Hepatocyte (in vitro differentiated cells): ENCODE data around the gene IRAK1. TPM values are rescaled to one million over a fixed set of nuclear protein-coding genes. Genes with fewer than 3 reads are reported as not detected.

Source experiments
- DNase-seq: peaks from one replicate; pipeline ENCODE4 v3.0.0-alpha.2; 2016; ENCODE audit warnings: low spot score
- H2AFZ ChIP-seq: fragments of 200-600 bp; sonication (generic); 2 replicates; pipeline ENCODE4 v1.6.0; 2016; ENCODE audit warnings: antibody characterized with exemption, mild to moderate bottlenecking
- H3K27ac ChIP-seq: fragments of 200-600 bp; sonication (generic); 2 replicates; pipeline ENCODE4 v1.5.1; 2016; ENCODE audit warnings: mild to moderate bottlenecking
- H3K27me3 ChIP-seq: fragments of 200-600 bp; sonication (generic); 2 replicates; pipeline ENCODE4 v1.6.1; 2016
- H3K36me3 ChIP-seq: fragments of 200-600 bp; sonication (generic); replicated peaks from 2 replicates; pipeline ENCODE4 v1.5.1; 2016; ENCODE audit warnings: low read depth; ENCODE audit not compliant: insufficient read depth
- H3K4me1 ChIP-seq: fragments of 200-600 bp; sonication (generic); 2 replicates; pipeline ENCODE4 v1.5.1; 2016; ENCODE audit warnings: mild to moderate bottlenecking, moderate library complexity; ENCODE audit not compliant: insufficient read depth
- H3K4me2 ChIP-seq: fragments of 200-600 bp; sonication (generic); 2 replicates; pipeline ENCODE4 v1.6.0; 2016
- H3K4me3 ChIP-seq: fragments of 200-600 bp; sonication (generic); 2 replicates; pipeline ENCODE4 v1.5.1; 2016; ENCODE audit warnings: mild to moderate bottlenecking
- H3K79me2 ChIP-seq: fragments of 200-600 bp; sonication (generic); 2 replicates; pipeline ENCODE4 v1.6.0; 2017; ENCODE audit warnings: mild to moderate bottlenecking
- H3K9me2 ChIP-seq: fragments of 200-600 bp; sonication (generic); replicated peaks from 2 replicates; pipeline ENCODE4 v1.6.0; 2017; ENCODE audit warnings: mild to moderate bottlenecking; ENCODE audit not compliant: insufficient read depth
- H3K9me3 ChIP-seq: fragments of 200-600 bp; sonication (generic); 2 replicates; pipeline ENCODE4 v1.5.1; 2016; ENCODE audit warnings: low read depth, mild to moderate bottlenecking
- H4K20me1 ChIP-seq: fragments of 200-600 bp; sonication (generic); 2 replicates; pipeline ENCODE4 v1.6.0; 2016; ENCODE audit warnings: mild to moderate bottlenecking; ENCODE audit not compliant: insufficient read depth, poor library complexity, severe bottlenecking
- EZH2 ChIP-seq: fragments of 200-600 bp; sonication (generic); IDR thresholded peaks from 2 replicates; pipeline ENCODE4 v1.6.1; 2016; ENCODE audit warnings: antibody characterized with exemption, mild to moderate bottlenecking, borderline replicate concordance
- EZH2phosphoT487 ChIP-seq: fragments of 200-600 bp; sonication (generic); IDR thresholded peaks from one replicate; pipeline ENCODE4 v1.6.1; 2018; ENCODE audit warnings: antibody characterized with exemption, mild to moderate bottlenecking, low read depth, moderate library complexity; ENCODE audit not compliant: unreplicated experiment, severe bottlenecking
- WGBS: methylation state at CpG from one replicate; pipeline ENCODE4 v1.1.6; 2016; ENCODE audit warnings: low lambda C conversion rate; ENCODE audit errors: missing lambda C conversion rate; 5-methylcytosine and 5-hydroxymethylcytosine counted together
- polyA plus RNA-seq: library from polyadenylated mRNA; unstranded; fragments of >200 nt; fragmentation: Nextera tagmentation; extraction: Ambion mirVana; gene quantifications from 2 replicates; pipeline ENCODE4 v1.2.1, GENCODE V29; 2016
- total RNA-seq: library from RNA; depleted of rRNA; stranded (reverse); fragments of >200 nt; gene quantifications from 2 replicates; pipeline ENCODE4 v1.2.3, GENCODE V29; 2014
- TF ChIP-seq, protein P1 (sequence below): fragments of 200-600 bp; sonication (generic); IDR thresholded peaks from 2 replicates; pipeline ENCODE4 v1.5.1; 2016; ENCODE audit warnings: antibody characterized with exemption, mild to moderate bottlenecking; ENCODE audit not compliant: poor library complexity

Gene IRAK1
- total and polyA plus RNA-seq, 2 experiments from 2014 or later, result 44.1 to 99.4 TPM

DNA sequence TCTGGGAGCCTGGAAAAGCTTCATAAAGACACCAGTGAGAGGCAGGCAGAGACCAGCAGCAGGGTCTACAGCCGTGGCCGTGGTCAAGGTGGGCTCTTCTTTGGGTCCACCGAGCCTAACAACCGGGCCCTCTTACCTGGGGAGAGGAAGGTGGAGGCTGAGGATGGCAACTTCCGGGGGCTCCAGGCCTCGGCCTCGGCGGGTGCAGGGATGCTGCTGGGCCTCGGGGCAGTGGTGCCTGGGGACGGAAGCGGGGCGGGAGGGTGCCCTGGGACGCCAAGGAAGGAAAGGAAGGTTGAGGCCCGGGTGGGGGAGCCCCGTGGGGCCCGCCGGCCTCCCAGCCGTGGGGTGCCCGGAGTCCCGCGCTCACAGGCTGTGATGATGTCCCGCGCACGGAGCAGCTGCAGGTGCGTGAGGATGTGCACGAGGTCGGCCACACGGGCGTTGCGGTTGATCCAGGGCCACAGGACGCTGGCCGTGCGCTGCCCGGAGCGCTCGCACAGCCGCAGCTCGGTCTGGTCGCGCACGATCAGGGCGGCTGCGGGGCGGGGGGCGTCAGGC, 561 bp downstream of the IRAK1 start:
- H3K27ac ChIP-seq, result peak overlapping the region; percentile 79
- peaks cover 10% of the 10 kb centered on the region for H3K4me1 ChIP-seq
- DNase-seq, result no peak
- no peak overlapping the region for H3K4me3 ChIP-seq
- no peaks in the 10 kb centered on the region for H3K9me3 ChIP-seq
- H3K27me3 ChIP-seq, result no peaks in the 10 kb centered on the region
- no peaks in the 10 kb centered on the region for H3K79me2 ChIP-seq
- H2AFZ ChIP-seq, result no peak overlapping the region
- H3K36me3 ChIP-seq, result no peaks in the 10 kb centered on the region
- WGBS, result 73% methylated on average over 12 of the region's 45 CpGs
- H3K4me2 ChIP-seq, result peak overlapping the region; percentile 75
- no peaks in the 10 kb centered on the region for H4K20me1 ChIP-seq
- no peaks in the 10 kb centered on the region for H3K9me2 ChIP-seq
- TF ChIP-seq EZH2phosphoT487, result no peak
- TF ChIP-seq, protein P1, sequence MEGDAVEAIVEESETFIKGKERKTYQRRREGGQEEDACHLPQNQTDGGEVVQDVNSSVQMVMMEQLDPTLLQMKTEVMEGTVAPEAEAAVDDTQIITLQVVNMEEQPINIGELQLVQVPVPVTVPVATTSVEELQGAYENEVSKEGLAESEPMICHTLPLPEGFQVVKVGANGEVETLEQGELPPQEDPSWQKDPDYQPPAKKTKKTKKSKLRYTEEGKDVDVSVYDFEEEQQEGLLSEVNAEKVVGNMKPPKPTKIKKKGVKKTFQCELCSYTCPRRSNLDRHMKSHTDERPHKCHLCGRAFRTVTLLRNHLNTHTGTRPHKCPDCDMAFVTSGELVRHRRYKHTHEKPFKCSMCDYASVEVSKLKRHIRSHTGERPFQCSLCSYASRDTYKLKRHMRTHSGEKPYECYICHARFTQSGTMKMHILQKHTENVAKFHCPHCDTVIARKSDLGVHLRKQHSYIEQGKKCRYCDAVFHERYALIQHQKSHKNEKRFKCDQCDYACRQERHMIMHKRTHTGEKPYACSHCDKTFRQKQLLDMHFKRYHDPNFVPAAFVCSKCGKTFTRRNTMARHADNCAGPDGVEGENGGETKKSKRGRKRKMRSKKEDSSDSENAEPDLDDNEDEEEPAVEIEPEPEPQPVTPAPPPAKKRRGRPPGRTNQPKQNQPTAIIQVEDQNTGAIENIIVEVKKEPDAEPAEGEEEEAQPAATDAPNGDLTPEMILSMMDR, result no peak

DNA sequence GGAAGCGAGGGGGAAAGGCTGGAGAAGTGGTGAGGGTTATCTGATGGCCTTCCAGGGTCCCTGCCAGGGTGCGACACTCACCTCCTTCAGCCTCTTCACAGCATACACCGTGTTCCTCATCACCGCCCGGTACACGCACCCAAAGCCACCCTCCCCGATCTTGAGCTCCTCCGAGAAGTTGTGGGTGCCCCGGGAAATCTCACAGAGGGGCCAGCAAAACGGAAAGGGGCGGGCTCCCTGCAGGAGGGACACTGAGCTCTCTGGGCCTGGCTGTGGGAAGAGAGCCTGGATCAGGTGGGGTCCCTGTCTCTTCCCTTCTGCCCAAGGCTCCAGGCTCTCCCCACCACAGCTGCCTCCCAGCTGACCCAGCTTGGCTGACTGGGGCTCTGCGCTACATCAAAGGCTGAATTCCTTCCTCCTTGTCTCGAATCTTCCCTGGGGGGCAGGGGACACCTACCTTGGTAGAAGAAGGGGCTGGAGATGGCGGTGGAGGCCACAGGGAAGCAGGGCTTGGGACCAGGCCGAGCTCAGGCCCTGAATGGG, 1.1 kb downstream of the IRAK1 start:
- H4K20me1 ChIP-seq, result no peaks in the 10 kb centered on the region
- no peaks in the 10 kb centered on the region for H3K79me2 ChIP-seq
- 85% methylated on average over 15 of the region's 15 CpGs for WGBS
- H3K4me3 ChIP-seq, result no peak overlapping the region
- DNase-seq, result no peak
- no peaks in the 10 kb centered on the region for H3K9me2 ChIP-seq
- no peaks in the 10 kb centered on the region for H3K36me3 ChIP-seq
- no peak overlapping the region for H2AFZ ChIP-seq
- TF ChIP-seq EZH2, result no peak
- no peak for TF ChIP-seq EZH2phosphoT487
- TF ChIP-seq, protein P1, result no peak
- H3K9me3 ChIP-seq, result no peaks in the 10 kb centered on the region
- no peaks in the 10 kb centered on the region for H3K27me3 ChIP-seq
- peaks cover 10% of the 10 kb centered on the region for H3K4me1 ChIP-seq
- peak overlapping the region; percentile 79 for H3K27ac ChIP-seq
- H3K4me2 ChIP-seq, result peak overlapping the region; percentile 75

DNA sequence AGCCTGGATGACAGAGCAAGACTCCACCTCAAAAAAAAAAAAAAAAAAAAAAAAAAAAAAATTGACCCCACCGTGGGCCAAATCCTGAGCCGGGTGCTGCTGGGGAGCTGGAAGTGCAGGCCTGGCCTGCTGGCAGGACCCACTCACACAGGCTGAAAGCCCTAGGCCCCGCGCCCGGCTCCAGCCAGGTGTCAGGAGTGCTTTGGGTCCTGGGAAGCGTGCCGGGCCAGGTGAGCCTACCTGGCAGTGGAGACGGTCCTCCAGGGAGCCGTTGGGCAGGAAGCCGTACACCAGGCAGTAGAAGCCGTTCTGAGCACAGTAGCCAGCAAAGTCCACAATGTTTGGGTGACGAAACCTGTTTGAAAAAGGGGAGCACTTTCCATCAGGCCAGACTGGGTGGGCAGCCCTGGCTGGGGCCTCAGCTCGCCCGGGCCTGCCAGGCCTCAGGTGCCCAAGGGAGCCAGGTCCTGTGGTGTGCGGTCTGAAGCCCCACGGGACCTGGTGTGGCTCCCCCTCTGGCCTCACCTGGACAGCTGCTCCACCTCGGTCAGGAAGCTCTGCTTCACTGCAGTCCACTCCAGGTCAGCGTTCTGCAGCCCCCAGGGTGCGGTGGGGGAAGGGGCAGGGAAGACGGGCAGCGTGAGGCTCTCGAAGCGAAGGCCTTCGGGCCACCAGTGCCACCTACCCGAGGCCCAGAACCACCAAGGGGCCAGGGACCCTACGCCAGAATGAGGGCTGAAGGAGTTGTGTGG, 1.8 kb downstream of the IRAK1 start:
- DNase-seq, result no peak
- Histone ChIP-seq H2AFZ (no peak overlapping the region), H3K27ac (no peak overlapping the region), H3K9me3 (no peaks in the 10 kb centered on the region), H3K27me3 (no peaks in the 10 kb centered on the region), H3K4me1 (peaks cover 10% of the 10 kb centered on the region), H4K20me1 (no peaks in the 10 kb centered on the region), H3K36me3 (no peaks in the 10 kb centered on the region), H3K4me3 (no peak overlapping the region), H3K4me2 (peak overlapping the region; percentile 75), H3K9me2 (no peaks in the 10 kb centered on the region), H3K79me2 (no peaks in the 10 kb centered on the region)
- TF ChIP-seq EZH2phosphoT487 (no peak), EZH2 (no peak)
- TF ChIP-seq, protein P1, result no peak
- WGBS, result 93% methylated on average over 26 of the region's 26 CpGs
